Naive B cell (primary cell): Measurements from ENCODE around the gene MEN1. TPM values are rescaled to one million over a fixed set of nuclear protein-coding genes. Genes with fewer than 3 reads are reported as not detected.

Source experiments
- ATAC-seq, 2 donors: fragments of 150-1000 bp; cut with Tn5 transposase; 2 replicates each; pipeline ENCODE4 v1.10.0; 2021; ENCODE audit warnings: low read depth in 2 of 2, mild to moderate bottlenecking in 2 of 2, moderate library complexity in 2 of 2
- DNase-seq: peaks from one replicate; pipeline ENCODE4 v3.0.0; 2022
- H3K27ac Mint-ChIP-seq, 6 donors: one replicate each; pipeline ENCODE4 v1.8.0; 2020 to 2022; ENCODE audit warnings: mild to moderate bottlenecking in 6 of 6, mixed read lengths in 6 of 6, moderate library complexity in 5 of 6, inconsistent platforms in 2 of 6
- H3K27me3 Mint-ChIP-seq, 3 donors: one replicate each; pipeline ENCODE4 v1.8.0; 2021 to 2022; ENCODE audit warnings: mixed read lengths in 3 of 3, mild to moderate bottlenecking in 1 of 3
- H3K36me3 Mint-ChIP-seq, 2 donors: one replicate each; pipeline ENCODE4 v1.8.0; 2020 to 2022; ENCODE audit warnings: mixed read lengths in 2 of 2, inconsistent platforms in 1 of 2, mild to moderate bottlenecking in 1 of 2
- H3K4me1 Mint-ChIP-seq, 3 donors: one replicate each; pipeline ENCODE4 v1.8.0; 2020 to 2022; ENCODE audit warnings: mixed read lengths in 3 of 3, inconsistent platforms in 1 of 3, mild to moderate bottlenecking in 1 of 3, moderate library complexity in 1 of 3
- H3K4me3 Mint-ChIP-seq, 8 donors: one replicate each; pipeline ENCODE4 v1.8.0; 2020 to 2022; ENCODE audit warnings: mild to moderate bottlenecking in 8 of 8, mixed read lengths in 8 of 8, moderate library complexity in 8 of 8, inconsistent platforms in 2 of 8
- H3K9me3 Mint-ChIP-seq, 7 donors: one replicate each; pipeline ENCODE4 v1.8.0; 2020 to 2022; ENCODE audit warnings: mixed read lengths in 7 of 7, mild to moderate bottlenecking in 5 of 7, inconsistent platforms in 2 of 7, moderate library complexity in 1 of 7
- polyA plus RNA-seq, 6 donors: library from polyadenylated mRNA; unstranded; fragments of 300-500 nt; fragmentation: Illumina TruSeq; gene quantifications; one replicate each; pipeline ENCODE4 v1.2.3, GENCODE V29; 2021; ENCODE audit warnings: low read depth in 6 of 6

The MEN1 gene
- polyA plus RNA-seq, 6 donors from 2014 or later = 12.3 to 49.5 (median 27.4) TPM

- peak overlapping the region in 4 of 6 donors; percentile 21 to 81 (median 44) for H3K27ac Mint-ChIP-seq
- DNase-seq = no peak
- H3K36me3 Mint-ChIP-seq = no peaks in the 10 kb centered on the region
- no peaks in the 10 kb centered on the region for H3K27me3 Mint-ChIP-seq
- H3K9me3 Mint-ChIP-seq = no peaks in the 10 kb centered on the region
- ATAC-seq = peak; percentile 15 to 50
- peaks cover 24 to 30% (median 26%) of the 10 kb centered on the region in 3 donors for H3K4me1 Mint-ChIP-seq
- peak overlapping the region in 4 of 8 donors; percentile 14 to 71 (median 32) for H3K4me3 Mint-ChIP-seq
Observed at GRCh38 chr11:64814712-64815187, 4.4 kb upstream of the MEN1 start.

DNA sequence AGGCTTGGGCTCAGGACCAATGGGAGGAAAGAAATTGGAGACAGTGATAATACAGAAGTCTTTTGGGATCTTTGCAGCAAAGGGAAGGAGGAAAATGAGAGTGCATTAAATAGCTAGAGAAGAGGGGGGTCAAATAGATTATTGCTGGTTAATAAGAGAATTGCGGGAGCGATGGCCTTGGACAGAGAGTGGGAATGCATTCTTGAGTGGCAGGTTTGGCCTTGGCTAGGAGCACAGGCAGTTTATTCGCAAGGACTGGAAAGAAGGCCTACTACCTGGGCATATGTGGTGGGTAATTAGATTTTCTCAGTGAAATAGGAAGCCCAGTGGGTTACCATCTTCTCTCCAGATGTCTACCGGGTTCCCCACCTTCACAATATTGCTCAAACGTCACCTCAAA lies 3.5 kb upstream of the MEN1 start:
- Mint-ChIP-seq H3K4me1 (peaks cover 29 to 37% (median 33%) of the 10 kb centered on the region in 3 donors), H3K27ac (no peak overlapping the region), H3K9me3 (no peaks in the 10 kb centered on the region), H3K36me3 (no peaks in the 10 kb centered on the region), H3K27me3 (no peaks in the 10 kb centered on the region), H3K4me3 (peak overlapping the region in 3 of 8 donors; percentile 47 to 64 (median 63))
- DNase-seq (no peak), ATAC-seq (no peak)

DNA sequence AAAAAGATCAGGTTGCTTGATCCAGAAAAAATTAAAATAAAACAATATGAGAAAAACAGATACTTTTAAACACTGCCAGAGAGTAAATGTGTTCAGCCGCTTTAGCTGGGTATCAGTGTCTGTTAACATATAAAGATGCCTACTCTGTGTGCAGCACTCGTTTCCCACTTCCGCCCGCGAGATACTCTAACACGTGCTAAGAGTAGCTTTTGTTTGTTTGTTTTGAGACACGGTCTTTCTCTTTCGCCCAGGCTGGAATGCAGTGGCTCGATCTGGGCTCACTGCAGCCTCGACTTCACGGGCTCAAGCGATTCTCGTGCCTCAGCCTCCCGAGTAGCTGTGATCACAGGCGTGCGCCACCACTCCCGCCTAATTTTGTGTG lies 531 bp upstream of the MEN1 start:
- ATAC-seq (peak; percentile 50 to 51), DNase-seq (no peak)
- H3K9me3 Mint-ChIP-seq = no peaks in the 10 kb centered on the region
- peaks cover 45 to 58% (median 47%) of the 10 kb centered on the region in 3 donors for H3K4me1 Mint-ChIP-seq
- peaks cover 0 to 18% of the 10 kb centered on the region in 2 donors for H3K36me3 Mint-ChIP-seq
- H3K27ac Mint-ChIP-seq = peak overlapping the region; percentile 86 to 95 (median 93)
- no peaks in the 10 kb centered on the region for H3K27me3 Mint-ChIP-seq
- H3K4me3 Mint-ChIP-seq = peak overlapping the region; percentile 91 to 99 (median 96)

DNA sequence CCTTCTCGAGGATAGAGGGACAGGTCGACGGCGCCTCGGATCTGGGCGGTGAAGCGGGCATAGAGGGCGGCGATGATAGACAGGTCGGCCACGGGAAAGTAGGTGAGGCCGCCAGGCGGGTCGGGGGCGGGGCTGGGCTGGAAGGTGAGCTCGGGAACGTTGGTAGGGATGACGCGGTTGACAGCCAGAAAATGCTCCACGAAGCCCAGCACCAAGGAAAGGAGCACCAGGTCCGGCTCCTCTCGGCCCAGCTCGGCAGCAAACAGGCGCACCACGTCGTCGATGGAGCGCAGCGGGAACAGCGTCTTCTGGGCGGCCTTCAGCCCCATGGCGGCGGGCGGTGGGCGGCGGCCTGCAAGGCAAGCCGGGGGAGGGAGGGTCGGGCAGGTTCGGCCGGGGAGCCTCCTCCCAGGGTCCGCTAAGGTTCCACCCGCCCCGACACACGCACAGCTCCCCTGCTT lies 540 bp downstream of the MEN1 start:
- Mint-ChIP-seq H3K4me3 (peak overlapping the region; percentile 91 to 99 (median 96)), H3K4me1 (peaks cover 43 to 57% (median 46%) of the 10 kb centered on the region in 3 donors), H3K9me3 (no peaks in the 10 kb centered on the region), H3K27me3 (no peaks in the 10 kb centered on the region), H3K36me3 (peaks cover 0 to 18% of the 10 kb centered on the region in 2 donors), H3K27ac (peak overlapping the region in 5 of 6 donors; percentile 44 to 95 (median 93))
- DNase-seq (no peak), ATAC-seq (peak; percentile 11 to 18)

DNA sequence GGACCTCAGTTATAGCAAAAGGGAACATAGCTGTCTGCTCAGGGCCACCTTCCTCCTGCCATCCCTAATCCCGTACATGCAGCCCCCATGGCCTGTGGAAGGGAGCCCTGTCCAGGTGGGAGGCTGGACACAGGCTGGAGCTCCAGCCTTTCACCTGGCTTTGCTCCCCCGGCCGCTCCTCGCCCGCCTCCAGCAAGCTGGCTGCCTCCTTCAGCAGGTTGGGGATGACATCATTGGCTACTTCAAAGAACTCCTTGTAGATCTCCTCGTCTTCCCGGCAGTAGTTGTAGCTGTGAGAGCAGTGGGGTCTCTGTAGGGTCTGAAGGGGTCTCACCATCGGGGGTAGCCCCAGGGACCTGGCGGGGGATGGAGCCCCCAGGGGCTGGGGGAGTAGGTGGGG lies 4.9 kb downstream of the MEN1 start:
- peaks cover 49 to 72% (median 56%) of the 10 kb centered on the region in 3 donors for H3K4me1 Mint-ChIP-seq

GRCh38 chr11:64804346-64805210 lies 5.8 kb downstream of the MEN1 start:
- peaks cover 0 to 18% of the 10 kb centered on the region in 2 donors for H3K36me3 Mint-ChIP-seq
- peak overlapping the region in 3 of 6 donors; percentile 42 to 98 (median 93) for H3K27ac Mint-ChIP-seq
- ATAC-seq (no peak), DNase-seq (no peak)
- H3K4me1 Mint-ChIP-seq = peaks cover 51 to 72% (median 57%) of the 10 kb centered on the region in 3 donors
- no peaks in the 10 kb centered on the region for H3K9me3 Mint-ChIP-seq
- H3K4me3 Mint-ChIP-seq = peak overlapping the region; percentile 44 to 95 (median 92)
- no peaks in the 10 kb centered on the region for H3K27me3 Mint-ChIP-seq

More for the DNA sequence above, 4.9 kb downstream of the MEN1 start:
- Mint-ChIP-seq H3K27me3 (no peaks in the 10 kb centered on the region), H3K36me3 (peaks cover 0 to 18% of the 10 kb centered on the region in 2 donors), H3K4me3 (peak overlapping the region in 2 of 8 donors; percentile 53 to 70), H3K9me3 (no peaks in the 10 kb centered on the region), H3K27ac (peak overlapping the region in 1 of 6 donors; percentile 82)
- DNase-seq (no peak), ATAC-seq (no peak)

GRCh38 chr11:64803846-64804345 lies 6.5 kb downstream of the MEN1 start:
- no peaks in the 10 kb centered on the region for H3K27me3 Mint-ChIP-seq
- no peak for DNase-seq
- peak overlapping the region; percentile 88 to 97 (median 92) for H3K4me3 Mint-ChIP-seq
- peaks cover 1 to 21% of the 10 kb centered on the region in 2 donors for H3K36me3 Mint-ChIP-seq
- no peak for ATAC-seq
- no peaks in the 10 kb centered on the region for H3K9me3 Mint-ChIP-seq
- peaks cover 52 to 73% (median 58%) of the 10 kb centered on the region in 3 donors for H3K4me1 Mint-ChIP-seq
- peak overlapping the region; percentile 93 to 99 (median 96) for H3K27ac Mint-ChIP-seq

DNA sequence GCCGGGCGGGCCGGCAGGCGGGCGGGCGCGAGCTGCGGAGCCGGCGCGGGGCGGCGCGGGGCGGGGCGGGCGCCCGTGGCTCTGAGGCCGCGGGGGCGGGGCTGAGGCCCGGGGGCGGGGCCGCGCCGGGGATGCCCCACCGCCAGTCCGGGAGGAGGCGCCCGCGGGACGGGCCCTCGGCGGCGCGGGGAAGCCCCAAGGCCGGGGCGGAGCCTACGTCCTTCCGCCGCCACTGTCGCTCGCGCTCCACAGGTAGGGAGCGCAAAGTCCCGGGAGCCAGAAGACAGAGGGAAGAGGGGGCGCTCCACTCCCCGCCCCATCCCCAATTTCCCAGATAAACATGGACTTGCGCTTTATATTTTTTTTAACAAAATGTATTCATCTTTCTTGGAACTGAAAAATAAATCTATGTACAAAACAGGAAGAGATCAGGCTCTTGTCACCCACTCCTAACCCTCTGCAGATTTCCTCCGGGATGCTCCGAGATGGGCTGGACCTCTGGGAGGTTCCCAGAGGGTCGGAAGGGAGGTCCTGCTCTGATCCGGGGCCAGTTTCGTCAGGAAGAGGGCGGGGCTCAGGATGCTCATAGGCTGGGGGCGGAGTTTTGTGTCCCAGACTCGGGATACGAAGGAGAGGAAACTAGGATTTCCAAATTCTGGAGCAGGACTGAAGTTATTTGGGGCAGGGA lies 7.0 kb downstream of the MEN1 start, which contains the start of gene MAP4K2:
Gene MAP4K2 (minus strand): TSS at position 57 of the 688 bp plus-strand sequence. CDS start 65 bp downstream, outside the sequence.
- Mint-ChIP-seq H3K4me1 (peaks cover 54 to 77% (median 61%) of the 10 kb centered on the region in 3 donors), H3K27me3 (no peaks in the 10 kb centered on the region), H3K4me3 (peak within 1 kb of the TSS; percentile 88 to 97 (median 92)), H3K9me3 (no peaks in the 10 kb centered on the region), H3K36me3 (peaks cover 4 to 24% of the 10 kb centered on the region in 2 donors), H3K27ac (peak within 1 kb of the TSS; percentile 95 to 99 (median 97))
- DNase-seq = peak; percentile 88
- ATAC-seq = peak; percentile 73 to 78

DNA sequence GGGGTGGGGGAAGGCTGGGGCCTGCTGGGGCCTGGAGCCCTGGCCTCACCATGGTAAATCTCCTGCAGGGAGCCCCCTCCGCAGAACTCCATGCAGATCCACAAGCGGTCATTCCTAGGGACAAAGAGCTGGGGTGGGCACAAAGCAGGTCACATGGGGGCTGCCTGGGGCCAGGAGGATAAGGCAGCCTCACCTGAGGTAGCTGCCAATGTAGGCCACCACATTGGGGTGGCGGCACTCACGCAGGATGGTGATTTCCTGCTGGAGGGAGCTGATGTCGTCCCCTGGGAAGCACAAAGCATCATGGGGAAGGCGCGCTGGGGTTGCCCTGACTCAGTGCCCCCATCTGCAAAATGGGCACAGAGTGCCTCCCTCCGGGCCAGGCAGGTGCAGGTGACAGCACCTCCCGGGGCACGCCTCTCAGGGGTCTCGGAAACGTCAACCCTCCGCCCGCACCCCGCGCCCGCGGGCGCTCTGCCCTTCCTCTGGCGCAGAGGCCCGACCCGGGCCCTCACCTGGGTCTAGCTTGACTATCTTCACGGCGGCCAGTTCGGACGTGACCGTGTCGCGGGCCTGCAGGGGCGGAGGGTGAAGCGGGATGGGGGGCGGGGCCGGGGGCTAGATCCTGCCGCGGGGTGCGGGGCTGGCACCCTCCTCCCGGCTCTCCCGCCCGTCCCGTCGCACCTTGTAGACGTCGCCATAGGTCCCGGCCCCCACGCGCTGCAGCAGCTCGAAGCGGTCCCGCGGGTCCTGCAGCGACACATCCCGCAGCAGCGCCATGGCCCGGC lies 7.8 kb downstream of the MEN1 start:
- ATAC-seq = peak; percentile 29 to 32
- H3K4me3 Mint-ChIP-seq = peak overlapping the region; percentile 78 to 90 (median 88)

DNA sequence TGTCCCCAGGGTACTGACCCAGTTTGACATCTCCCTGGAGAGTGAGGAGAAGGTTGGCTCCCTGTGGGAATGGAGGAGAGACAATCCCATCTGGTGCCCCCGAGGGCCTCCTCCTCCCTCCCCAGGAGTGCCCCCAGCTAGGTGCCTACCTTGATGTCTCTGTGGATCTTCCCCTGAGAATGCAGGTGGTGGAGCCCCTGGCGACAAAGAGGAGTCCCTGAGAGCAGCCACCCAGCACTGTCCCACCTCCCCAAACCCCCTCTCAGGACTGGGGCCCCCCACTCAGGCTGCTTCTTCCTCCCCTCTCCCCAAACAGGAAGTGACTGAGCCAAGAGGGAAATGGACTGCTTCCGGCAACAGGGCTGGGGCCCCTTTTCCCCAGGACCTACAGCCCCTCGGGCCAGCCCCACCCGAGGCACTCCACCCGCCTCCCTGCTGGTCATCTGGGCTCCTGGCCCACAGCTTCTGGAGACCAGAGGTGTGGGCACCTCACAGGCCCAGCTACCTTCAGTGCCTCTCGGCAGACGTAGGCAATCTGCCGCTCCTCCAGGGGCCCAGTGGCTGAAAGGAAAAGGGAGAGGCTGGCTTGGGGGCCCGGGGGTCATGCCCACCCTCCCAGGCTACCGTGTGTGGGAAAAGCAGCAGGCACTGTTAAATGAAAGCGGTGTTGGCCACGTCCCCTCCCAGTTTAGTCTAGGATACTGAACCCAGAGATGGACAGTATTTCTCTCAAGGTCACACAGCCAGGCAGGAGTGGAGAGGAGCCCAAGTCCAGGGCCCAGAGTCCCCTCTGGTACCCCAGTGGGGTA lies 8.6 kb downstream of the MEN1 start:
- Mint-ChIP-seq H3K4me1 (peaks cover 46 to 66% (median 52%) of the 10 kb centered on the region in 3 donors), H3K27ac (peak overlapping the region; percentile 63 to 97 (median 91)), H3K9me3 (no peaks in the 10 kb centered on the region), H3K36me3 (peaks cover 4 to 15% of the 10 kb centered on the region in 2 donors), H3K4me3 (peak overlapping the region; percentile 78 to 90 (median 88)), H3K27me3 (no peaks in the 10 kb centered on the region)
- DNase-seq = no peak
- no peak for ATAC-seq

More for the DNA sequence above, 7.8 kb downstream of the MEN1 start:
- Mint-ChIP-seq H3K9me3 (no peaks in the 10 kb centered on the region), H3K36me3 (peaks cover 4 to 19% of the 10 kb centered on the region in 2 donors), H3K27ac (peak overlapping the region; percentile 30 to 97 (median 82)), H3K4me1 (peaks cover 51 to 71% (median 58%) of the 10 kb centered on the region in 3 donors), H3K27me3 (no peaks in the 10 kb centered on the region)
- DNase-seq = peak; percentile 48

DNA sequence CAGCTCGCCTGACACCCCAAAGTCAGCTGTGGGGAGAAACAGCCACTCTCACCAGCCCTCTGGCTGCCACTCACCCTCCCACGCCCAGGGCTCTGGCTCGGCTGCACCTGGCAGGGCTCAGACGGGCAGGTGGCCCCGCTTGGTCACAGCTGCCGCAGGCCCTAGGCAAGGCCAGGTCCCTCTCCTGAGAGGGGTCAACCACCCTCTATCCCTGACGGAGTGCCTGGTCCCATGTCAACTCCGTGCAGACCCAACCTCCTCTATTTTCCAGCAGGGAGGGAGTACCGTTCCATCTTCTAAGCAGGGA lies 9.2 kb downstream of the MEN1 start:
- H3K27me3 Mint-ChIP-seq = no peaks in the 10 kb centered on the region
- DNase-seq = peak; percentile 42
- ATAC-seq = peak in 1 of 2 donors; percentile 15
- no peaks in the 10 kb centered on the region for H3K9me3 Mint-ChIP-seq
- peak overlapping the region; percentile 78 to 90 (median 88) for H3K4me3 Mint-ChIP-seq
- H3K36me3 Mint-ChIP-seq = peaks cover 4 to 8% of the 10 kb centered on the region in 2 donors
- H3K4me1 Mint-ChIP-seq = peaks cover 42 to 66% (median 51%) of the 10 kb centered on the region in 3 donors
- peak overlapping the region in 5 of 6 donors; percentile 63 to 97 (median 95) for H3K27ac Mint-ChIP-seq
